Body of pancreas (tissue), 4 donors: Measurements from ENCODE around the gene TRAK1. TPM values are rescaled to one million over a fixed set of nuclear protein-coding genes. Genes with fewer than 3 reads are reported as not detected.

Experiments
- ATAC-seq: fragments of 150-250 bp; one replicate; pipeline ENCODE4 v1.9.1; 2016
- DNase-seq, 4 donors: peaks; one replicate each; pipeline ENCODE4 v3.0.0-alpha.2; 2019
- H3K27ac ChIP-seq, 4 donors: fragments of 200-600 bp; sonication (generic); 1 replicate in 3 of 4; 2 replicates in 1 of 4; pipeline versions ENCODE4 v1.5.1 to v1.6.1; 2016 to 2019; ENCODE audit warnings: mild to moderate bottlenecking in 1 of 4, mixed read lengths in 1 of 4, moderate library complexity in 1 of 4
- H3K27me3 ChIP-seq, 2 donors: fragments of 200-600 bp; sonication (generic); one replicate each; pipeline ENCODE4 v1.6.0; 2016; ENCODE audit warnings: mild to moderate bottlenecking in 1 of 2
- H3K36me3 ChIP-seq, 2 donors: fragments of 200-600 bp; sonication (generic); replicated peaks in 1 of 2; 2 replicates each; pipeline ENCODE4 v1.5.1; 2016; ENCODE audit warnings: low read depth in 2 of 2; ENCODE audit not compliant: insufficient read depth in 1 of 2
- H3K4me1 ChIP-seq: fragments of 200-600 bp; sonication (generic); one replicate; pipeline ENCODE4 v1.6.0; 2016
- H3K4me3 ChIP-seq, 2 donors: fragments of 200-600 bp; sonication (generic); 1 replicate in 1 of 2; 2 replicates in 1 of 2; pipeline ENCODE4 v1.5.1; 2016 to 2019
- H3K9me3 ChIP-seq, 3 donors: fragments of 200-600 bp; sonication (generic); 1 replicate in 2 of 3; 2 replicates in 1 of 3; pipeline ENCODE4 v1.5.1; 2016
- POLR2A ChIP-seq, 3 donors: fragments of 450-650 bp; IDR thresholded peaks; one replicate each; pipeline ENCODE4 v1.6.1; 2016; ENCODE audit warnings: antibody characterized with exemption in 3 of 3, mild to moderate bottlenecking in 2 of 3
- WGBS, 2 donors: methylation state at CpG; one replicate each; pipeline ENCODE4 v1.1.5; 2017; 5-methylcytosine and 5-hydroxymethylcytosine counted together
- intact Hi-C: fragments of 100-400 bp; cut with DNase I; formaldehyde crosslinking; loops from one replicate; pipeline ENCODE4 v1.15.1; 2023
- total RNA-seq, 2 donors: library from RNA; depleted of rRNA; stranded (reverse); fragments of >200 nt; gene quantifications; one replicate each; pipeline ENCODE4 v1.1.0, GENCODE V29; 2016
- TF ChIP-seq, protein P1 (sequence below), 7 experiments: fragments of 450-650 bp in 4 of 7; fragments of 200-600 bp in 3 of 7; sonication (generic) in 3 of 7; IDR thresholded peaks; one replicate each; pipeline ENCODE4 v1.5.1; 2016 to 2019; ENCODE audit warnings: antibody characterized with exemption in 7 of 7

TRAK1 gene
- total RNA-seq, 2 donors from 2014 or later, result 17.1 to 24.1 TPM

DNA sequence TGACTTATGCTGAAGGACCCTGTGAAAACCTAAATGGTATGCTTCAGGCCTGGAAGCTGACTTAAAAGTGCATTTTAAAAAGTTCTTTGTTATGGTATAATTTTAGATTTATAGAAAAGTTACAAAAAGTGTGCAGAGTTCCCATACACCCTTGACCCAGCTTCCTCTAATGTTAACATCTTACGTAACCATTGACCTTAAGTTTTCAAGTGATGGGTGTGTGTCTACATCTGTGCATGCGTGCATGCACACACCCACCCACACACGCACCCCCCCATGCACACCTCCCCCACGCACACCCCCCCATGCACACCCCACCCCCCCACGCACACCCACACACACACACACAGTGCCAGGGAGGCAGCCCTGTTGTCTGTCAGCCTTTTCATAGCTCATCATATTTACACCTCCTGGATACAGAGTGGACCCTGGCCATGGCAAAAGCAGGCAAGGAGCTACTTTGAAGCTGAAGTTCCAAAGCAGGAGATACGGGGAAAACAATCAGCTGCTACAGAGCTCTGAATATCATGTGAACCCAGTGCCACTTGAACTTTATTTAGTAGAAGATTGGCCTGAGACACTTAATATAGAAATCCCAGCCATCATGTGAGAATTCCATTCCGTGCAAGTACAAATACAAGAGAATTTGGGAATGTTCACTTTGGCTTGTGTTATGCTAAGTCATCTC lies 30.0 kb upstream of the TRAK1 start:
- intact Hi-C loops, result no loop called here
- Histone ChIP-seq H3K4me3 (no peak overlapping the region), H3K27ac (peak overlapping the region; percentile 22 to 64 (median 48)), H3K4me1 (peaks cover 6% of the 10 kb centered on the region), H3K9me3 (no peaks in the 10 kb centered on the region), H3K36me3 (no peaks in the 10 kb centered on the region), H3K27me3 (no peaks in the 10 kb centered on the region)
- peak; percentile 21 for ATAC-seq
- WGBS, 2 donors, result 55 to 66% methylated on average over 5 to 7 of the region's 7 CpGs
- DNase-seq, result no peak
- TF ChIP-seq, protein P1, sequence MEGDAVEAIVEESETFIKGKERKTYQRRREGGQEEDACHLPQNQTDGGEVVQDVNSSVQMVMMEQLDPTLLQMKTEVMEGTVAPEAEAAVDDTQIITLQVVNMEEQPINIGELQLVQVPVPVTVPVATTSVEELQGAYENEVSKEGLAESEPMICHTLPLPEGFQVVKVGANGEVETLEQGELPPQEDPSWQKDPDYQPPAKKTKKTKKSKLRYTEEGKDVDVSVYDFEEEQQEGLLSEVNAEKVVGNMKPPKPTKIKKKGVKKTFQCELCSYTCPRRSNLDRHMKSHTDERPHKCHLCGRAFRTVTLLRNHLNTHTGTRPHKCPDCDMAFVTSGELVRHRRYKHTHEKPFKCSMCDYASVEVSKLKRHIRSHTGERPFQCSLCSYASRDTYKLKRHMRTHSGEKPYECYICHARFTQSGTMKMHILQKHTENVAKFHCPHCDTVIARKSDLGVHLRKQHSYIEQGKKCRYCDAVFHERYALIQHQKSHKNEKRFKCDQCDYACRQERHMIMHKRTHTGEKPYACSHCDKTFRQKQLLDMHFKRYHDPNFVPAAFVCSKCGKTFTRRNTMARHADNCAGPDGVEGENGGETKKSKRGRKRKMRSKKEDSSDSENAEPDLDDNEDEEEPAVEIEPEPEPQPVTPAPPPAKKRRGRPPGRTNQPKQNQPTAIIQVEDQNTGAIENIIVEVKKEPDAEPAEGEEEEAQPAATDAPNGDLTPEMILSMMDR (IDR thresholded peaks at IDR 0.05), result no peak
- TF ChIP-seq POLR2A (IDR thresholded peaks at IDR 0.05), result no peak

GRCh38 chr3:42061713-42062380 lies 29.3 kb upstream of the TRAK1 start:
- TF ChIP-seq, protein P1 (IDR thresholded peaks at IDR 0.05), result no peak
- 50 to 65% methylated on average over 6 of the region's 6 CpGs for WGBS, 2 donors

DNA sequence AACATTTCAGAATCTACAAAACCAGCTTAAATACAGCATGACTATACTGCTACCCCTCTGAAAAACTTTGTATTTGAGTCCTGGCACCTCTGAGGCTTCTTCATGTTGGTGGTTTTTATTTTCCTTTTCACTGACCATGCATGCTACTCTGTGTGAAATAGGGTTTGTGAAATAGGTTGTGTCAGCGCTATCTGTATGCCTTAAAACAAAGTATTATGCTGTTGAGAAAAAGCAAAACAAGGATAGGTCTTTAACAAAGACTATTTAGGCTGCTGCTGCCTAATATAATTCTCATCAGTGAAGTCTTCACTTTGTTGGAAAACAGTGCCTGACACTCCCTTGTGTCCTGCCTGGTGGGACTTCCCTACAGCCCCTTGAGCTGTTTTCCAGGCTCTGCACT lies 28.7 kb upstream of the TRAK1 start:
- no peak for ATAC-seq
- TF ChIP-seq, protein P1 (IDR thresholded peaks at IDR 0.05), result no peak
- TF ChIP-seq POLR2A (IDR thresholded peaks at IDR 0.05), result no peak
- Histone ChIP-seq H3K9me3 (no peaks in the 10 kb centered on the region), H3K4me3 (no peak overlapping the region), H3K4me1 (peaks cover 16% of the 10 kb centered on the region), H3K27me3 (no peaks in the 10 kb centered on the region), H3K36me3 (no peaks in the 10 kb centered on the region), H3K27ac (peak overlapping the region; percentile 32 to 64 (median 45))
- no peak for DNase-seq
- intact Hi-C loops, result no loop called here
- 91 to 96% methylated on average over 1 of the region's 1 CpG for WGBS, 2 donors

More at GRCh38 chr3:42061713-42062380, 29.3 kb upstream of the TRAK1 start:
- Histone ChIP-seq H3K4me1 (peaks cover 13% of the 10 kb centered on the region), H3K9me3 (no peaks in the 10 kb centered on the region), H3K36me3 (no peaks in the 10 kb centered on the region), H3K4me3 (no peak overlapping the region), H3K27me3 (no peaks in the 10 kb centered on the region), H3K27ac (peak overlapping the region; percentile 35 to 64 (median 48))
- ATAC-seq (peak; percentile 82), DNase-seq (peak in 3 of 4 donors; percentile 40 to 66 (median 62))
- intact Hi-C loops, result no loop called here

DNA sequence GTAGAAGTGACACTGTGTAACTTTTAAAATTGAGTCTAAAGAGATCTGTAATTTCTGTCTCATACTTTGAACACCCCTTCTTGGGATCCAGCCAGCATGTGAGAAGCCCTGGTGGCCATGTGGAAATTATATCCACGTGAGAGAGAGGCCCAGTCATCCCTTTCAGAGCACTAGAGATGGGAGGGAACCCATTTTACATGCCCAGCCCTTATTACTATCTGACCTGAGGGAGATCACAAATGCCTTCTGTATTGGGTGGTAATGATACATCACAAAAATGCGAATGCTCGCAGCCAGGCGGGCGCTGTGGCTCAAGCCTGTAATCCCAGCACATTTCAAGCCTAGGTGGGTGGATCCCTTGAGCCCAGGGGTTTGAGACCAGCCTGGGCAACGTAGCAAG lies 27.3 kb upstream of the TRAK1 start:
- Histone ChIP-seq H3K27ac (no peak overlapping the region), H3K27me3 (no peaks in the 10 kb centered on the region), H3K4me3 (no peak overlapping the region), H3K36me3 (no peaks in the 10 kb centered on the region), H3K4me1 (peaks cover 16% of the 10 kb centered on the region), H3K9me3 (no peaks in the 10 kb centered on the region)
- TF ChIP-seq, protein P1 (IDR thresholded peaks at IDR 0.05), result no peak
- TF ChIP-seq POLR2A (IDR thresholded peaks at IDR 0.05), result no peak
- no peak for ATAC-seq
- 84 to 91% methylated on average over 6 of the region's 6 CpGs for WGBS, 2 donors
- DNase-seq, result no peak
- intact Hi-C loops, result no loop called here
